HEK293T (cell line): ENCODE data around the gene DNAI2.
"Not testable (repeated sequence)": the region's sequence is repeated elsewhere in the genome, so short reads cannot be mapped to it uniquely, and the experiment has no call there.

Experiments used
- CTCF ChIA-PET: fragments of 350-600 bp; formaldehyde crosslinking; extraction: SDS; loops from one replicate; lab custom pipeline; 2021; ENCODE audit warnings: antibody characterized with exemption, inconsistent platforms; lab: Yijun Ruan, JAX
- POLR2A ChIA-PET: fragments of 350-600 bp; formaldehyde crosslinking; extraction: SDS; loops from one replicate; lab custom pipeline; 2020; ENCODE audit warnings: antibody characterized with exemption, inconsistent platforms; lab: Yijun Ruan, JAX
- DNase-seq: peaks from one replicate; pipeline ENCODE4 v3.0.0; 2012; ENCODE audit warnings: mixed read lengths; ENCODE audit errors: extremely low spot score
- ARNT ChIP-seq: fragments of 450-650 bp; IDR thresholded peaks from 2 replicates; pipeline ENCODE4 v1.6.1; 2017; ENCODE audit warnings: mild to moderate bottlenecking
- BHLHE40 ChIP-seq: fragments of 450-650 bp; IDR thresholded peaks from 2 replicates; pipeline ENCODE4 v1.6.1; 2016; ENCODE audit warnings: mild to moderate bottlenecking, moderate library complexity, borderline replicate concordance
- CTBP1 ChIP-seq: fragments of 450-650 bp; IDR thresholded peaks from 2 replicates; pipeline ENCODE4 v1.6.1; 2016; ENCODE audit warnings: borderline replicate concordance
- ELF4 ChIP-seq: fragments of 450-650 bp; IDR thresholded peaks from 2 replicates; pipeline ENCODE4 v1.6.1; 2017; ENCODE audit warnings: antibody characterized with exemption
- FOXA1 ChIP-seq: fragments of 450-650 bp; IDR thresholded peaks from 2 replicates; pipeline ENCODE4 v1.6.1; 2016; ENCODE audit warnings: mild to moderate bottlenecking
- FOXK2 ChIP-seq: fragments of 450-650 bp; IDR thresholded peaks from 2 replicates; pipeline ENCODE4 v1.6.1; 2016; ENCODE audit warnings: mild to moderate bottlenecking
- FOXM1 ChIP-seq: fragments of 450-650 bp; IDR thresholded peaks from 2 replicates; pipeline ENCODE4 v1.6.1; 2017; ENCODE audit warnings: mild to moderate bottlenecking, borderline replicate concordance
- HDGF ChIP-seq: fragments of 450-650 bp; IDR thresholded peaks from 2 replicates; pipeline ENCODE4 v1.6.1; 2017; ENCODE audit warnings: antibody characterized with exemption, borderline replicate concordance
- L3MBTL2 ChIP-seq: fragments of 450-650 bp; conservative IDR thresholded peaks from 2 replicates; pipeline ENCODE4 v1.6.1; 2016; ENCODE audit warnings: mild to moderate bottlenecking
- LEF1 ChIP-seq: fragments of 450-650 bp; IDR thresholded peaks from 2 replicates; pipeline ENCODE4 v1.6.1; 2017; ENCODE audit warnings: mild to moderate bottlenecking, borderline replicate concordance
- NFRKB ChIP-seq: fragments of 450-650 bp; IDR thresholded peaks from 2 replicates; pipeline ENCODE4 v1.6.1; 2016; ENCODE audit warnings: mild to moderate bottlenecking, moderate library complexity
- SP1 ChIP-seq: fragments of 450-650 bp; IDR thresholded peaks from 2 replicates; pipeline ENCODE4 v1.6.1; 2017
- SUZ12 ChIP-seq: fragments of 450-650 bp; IDR thresholded peaks from 2 replicates; pipeline ENCODE4 v1.6.1; 2016; ENCODE audit warnings: mild to moderate bottlenecking
- TARDBP ChIP-seq: fragments of 450-650 bp; IDR thresholded peaks from 2 replicates; pipeline ENCODE4 v1.6.1; 2016
- ZNF384 ChIP-seq: fragments of 450-650 bp; IDR thresholded peaks from 2 replicates; pipeline ENCODE4 v1.6.1; 2016
- TF ChIP-seq, protein P1 (sequence below): fragments of 450-650 bp; IDR thresholded peaks from 2 replicates; pipeline ENCODE4 v1.6.1; 2016

Gene DNAI2

DNA sequence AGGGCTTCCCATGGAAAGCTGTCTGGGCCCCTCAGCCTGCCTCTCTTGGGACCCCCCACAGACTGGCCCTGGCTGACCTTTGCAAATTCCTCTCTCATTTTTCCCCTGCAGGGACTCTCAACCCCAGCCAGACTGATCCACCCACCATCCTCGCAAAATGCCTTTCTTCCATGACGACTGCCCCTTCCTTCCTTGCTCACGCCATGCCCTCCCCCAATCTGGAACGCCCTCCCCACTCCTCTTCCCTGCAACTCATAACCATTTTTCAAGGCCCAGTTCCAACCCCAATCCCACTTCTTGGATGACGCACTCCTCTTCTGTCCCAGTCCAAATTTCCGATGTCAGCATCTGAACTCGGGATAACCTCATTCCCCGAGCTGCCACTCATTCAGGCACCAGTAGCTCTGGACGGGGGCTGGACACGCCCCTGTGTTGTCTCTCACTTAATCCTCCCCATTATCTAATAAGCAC, 1.3 kb upstream of the DNAI2 start:
- CTCF ChIA-PET, result interaction anchor here (0.7 kb wide), 1 partner anchor 27 kb away, joined by 3 read pairs; no protein-coding TSS in a partner anchor
- POLR2A ChIA-PET, result no interaction called here
- TF ChIP-seq SUZ12, result no peak
- TF ChIP-seq ARNT, result no peak
- TF ChIP-seq, protein P1, sequence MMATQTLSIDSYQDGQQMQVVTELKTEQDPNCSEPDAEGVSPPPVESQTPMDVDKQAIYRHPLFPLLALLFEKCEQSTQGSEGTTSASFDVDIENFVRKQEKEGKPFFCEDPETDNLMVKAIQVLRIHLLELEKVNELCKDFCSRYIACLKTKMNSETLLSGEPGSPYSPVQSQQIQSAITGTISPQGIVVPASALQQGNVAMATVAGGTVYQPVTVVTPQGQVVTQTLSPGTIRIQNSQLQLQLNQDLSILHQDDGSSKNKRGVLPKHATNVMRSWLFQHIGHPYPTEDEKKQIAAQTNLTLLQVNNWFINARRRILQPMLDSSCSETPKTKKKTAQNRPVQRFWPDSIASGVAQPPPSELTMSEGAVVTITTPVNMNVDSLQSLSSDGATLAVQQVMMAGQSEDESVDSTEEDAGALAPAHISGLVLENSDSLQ, result peak; percentile 85
- no peak for TF ChIP-seq FOXA1
- no peak for TF ChIP-seq FOXM1
- DNase-seq, result no peak

DNA sequence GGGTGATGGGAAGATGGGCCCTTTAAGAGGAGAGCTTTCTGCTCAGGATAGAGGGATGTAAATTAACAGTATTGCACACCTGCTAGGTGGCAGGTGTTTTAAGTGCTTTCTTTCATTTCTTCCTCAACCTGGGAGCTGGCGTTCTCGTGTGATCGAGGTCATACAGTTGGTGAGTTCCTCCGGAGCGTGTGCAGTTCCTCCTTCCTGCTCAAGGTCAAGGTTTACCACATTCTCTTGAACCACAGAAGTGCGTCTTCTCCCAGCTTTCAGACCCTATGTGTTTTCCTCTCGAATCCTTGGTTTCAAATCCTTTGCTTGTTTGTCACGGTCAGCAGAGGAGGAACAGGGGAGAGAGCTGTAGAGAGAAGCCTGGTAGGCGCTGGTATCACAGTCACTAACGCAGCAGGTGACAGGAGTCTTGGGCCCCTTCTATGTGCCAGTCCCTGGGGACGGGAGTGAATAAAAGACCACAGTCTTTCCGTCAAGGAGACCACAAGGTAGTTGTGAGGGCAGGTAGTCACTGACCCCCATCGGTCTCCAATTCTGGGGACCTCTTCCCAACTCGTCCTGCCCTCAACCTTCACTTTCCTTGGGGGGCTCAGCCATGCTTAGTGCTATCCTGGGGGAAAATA, 791 bp downstream of the DNAI2 start:
- POLR2A ChIA-PET, result no interaction called here
- DNase-seq, result no peak
- CTCF ChIA-PET, result interaction anchor here (1.7 to 2.0 kb wide), 2 partner anchors 10 to 86 kb away, joined by 4 to 5 read pairs; partner anchors contain the start of gene BTBD17
- TF ChIP-seq FOXM1 (no peak), ARNT (no peak)

- no peak for DNase-seq
- ChIA-PET CTCF (interaction anchor here (1.7 kb wide), 1 partner anchor 85 kb away, joined by 4 read pairs; the partner anchor contains the start of gene BTBD17), POLR2A (interaction anchor here (1.2 kb wide), 1 partner anchor 72 kb away, joined by 3 read pairs; no protein-coding TSS in a partner anchor)
- no peak for TF ChIP-seq L3MBTL2
- TF ChIP-seq BHLHE40, result no peak
- TF ChIP-seq, protein P1, result no peak
- no peak for TF ChIP-seq ARNT
- TF ChIP-seq ZNF384, result no peak
- no peak for TF ChIP-seq TARDBP
- no peak for TF ChIP-seq FOXA1
- no peak for TF ChIP-seq NFRKB
- TF ChIP-seq ELF4, result no peak
- no peak for TF ChIP-seq FOXM1
- TF ChIP-seq SP1, result no peak
- no peak for TF ChIP-seq LEF1
- TF ChIP-seq HDGF, result no peak
- no peak for TF ChIP-seq SUZ12
- TF ChIP-seq CTBP1, result no peak
- TF ChIP-seq FOXK2, result no peak
These were observed 2.0 kb downstream of the DNAI2 start for GRCh38 chr17:74276051-74276476.

DNA sequence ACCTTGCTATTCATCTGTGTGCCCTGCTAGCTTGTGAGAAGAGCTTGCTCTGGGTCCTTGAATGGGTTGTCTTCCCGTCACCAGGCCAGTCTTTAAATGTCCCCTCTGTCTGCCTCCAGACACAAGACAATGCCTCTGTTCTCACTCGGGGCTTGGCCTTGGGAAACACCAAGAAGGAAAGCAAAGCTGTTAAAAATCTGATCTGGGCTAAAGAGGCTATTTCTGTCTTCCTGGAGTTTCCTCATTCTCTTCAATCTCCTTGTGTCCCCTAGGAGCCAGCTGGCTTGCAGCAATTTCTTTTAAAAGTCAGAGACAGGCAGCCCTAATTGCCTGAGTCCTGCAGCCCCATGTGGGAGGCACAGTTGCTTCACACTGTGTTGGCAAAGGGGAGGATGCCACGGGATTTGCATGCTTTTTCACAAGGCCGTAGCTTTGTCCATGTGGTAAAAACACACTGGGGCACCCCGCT, 2.5 kb downstream of the DNAI2 start:
- ChIA-PET CTCF (no interaction called here), POLR2A (interaction anchor here (1.2 kb wide), 1 partner anchor 73 kb away, joined by 3 read pairs; no protein-coding TSS in a partner anchor)
- TF ChIP-seq LEF1 (no peak), BHLHE40 (no peak), TARDBP (no peak)
- DNase-seq, result no peak

- no peak for TF ChIP-seq BHLHE40
- TF ChIP-seq ZNF384, result no peak
- no peak for TF ChIP-seq FOXK2
- TF ChIP-seq FOXM1, result no peak
- TF ChIP-seq LEF1, result no peak
- no peak for TF ChIP-seq ARNT
- no peak for TF ChIP-seq NFRKB
- TF ChIP-seq TARDBP, result no peak
- TF ChIP-seq ELF4, result no peak
- no peak for TF ChIP-seq HDGF
- no peak for TF ChIP-seq CTBP1
- TF ChIP-seq SUZ12, result no peak
- TF ChIP-seq FOXA1, result no peak
- TF ChIP-seq, protein P1, result no peak
- no peak for TF ChIP-seq L3MBTL2
- TF ChIP-seq SP1, result no peak
- POLR2A ChIA-PET, result no interaction called here
- DNase-seq, result no peak
- CTCF ChIA-PET, result no interaction called here
These were observed 3.9 kb downstream of the DNAI2 start for GRCh38 chr17:74277935-74278334.

DNA sequence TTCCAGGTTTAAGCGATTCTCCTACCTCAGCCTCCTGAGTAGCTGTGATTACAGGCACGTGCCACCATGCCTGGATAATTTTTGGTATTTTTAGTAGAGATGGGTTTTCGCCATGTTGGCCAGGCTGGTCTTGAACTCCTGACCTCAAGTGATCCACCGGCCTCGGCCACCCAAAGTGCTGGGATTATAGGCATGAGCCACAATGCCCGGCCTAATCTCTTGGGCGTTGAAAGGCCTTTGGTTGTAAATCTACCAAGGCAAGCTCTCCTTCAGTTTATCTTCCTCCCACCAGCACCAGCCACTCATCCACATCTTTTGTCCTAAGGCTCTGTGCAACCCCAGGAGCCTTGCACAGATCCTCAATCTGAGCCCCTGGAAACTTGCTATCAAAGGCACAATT, 5.6 kb downstream of the DNAI2 start:
- CTCF ChIA-PET, result interaction anchor here (0.6 to 0.7 kb wide), 2 partner anchors 205 to 220 kb away, joined by 3 to 10 read pairs; no protein-coding TSS in a partner anchor
- DNase-seq, POLR2A ChIA-PET: not testable (repeated sequence)

DNA sequence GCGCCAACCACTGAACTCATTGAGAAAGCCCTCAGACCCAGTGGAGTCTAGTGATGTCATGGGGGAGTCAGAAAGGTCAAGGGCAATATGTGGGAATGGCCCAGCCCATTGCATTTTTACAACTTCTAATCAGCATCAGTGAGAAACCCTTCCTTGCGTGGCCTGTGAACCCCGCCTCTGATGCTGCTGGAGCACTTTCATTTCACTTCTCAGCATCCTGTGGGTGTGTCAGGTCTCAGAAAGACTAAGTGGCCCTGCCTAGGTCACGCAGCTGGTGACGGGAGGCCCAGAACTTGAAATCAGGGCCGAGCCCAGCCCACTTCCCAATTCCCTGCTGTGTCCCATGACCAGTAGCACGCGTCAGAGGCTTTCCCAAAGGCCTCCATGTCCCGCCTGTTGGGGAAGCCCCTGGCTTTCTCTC, 6.1 kb downstream of the DNAI2 start:
- no peak for TF ChIP-seq FOXK2
- TF ChIP-seq FOXA1, result no peak
- no peak for TF ChIP-seq NFRKB
- no peak for TF ChIP-seq ZNF384
- TF ChIP-seq, protein P1, result no peak
- no peak for TF ChIP-seq BHLHE40
- TF ChIP-seq SP1, result no peak
- no peak for TF ChIP-seq ELF4
- TF ChIP-seq SUZ12, result no peak
- TF ChIP-seq FOXM1, result no peak
- no peak for TF ChIP-seq TARDBP
- TF ChIP-seq LEF1, result no peak
- no peak for TF ChIP-seq L3MBTL2
- no peak for DNase-seq
- CTCF ChIA-PET, result interaction anchor here (0.6 to 0.7 kb wide), 2 partner anchors 205 to 220 kb away, joined by 3 to 10 read pairs; no protein-coding TSS in a partner anchor
- POLR2A ChIA-PET, result no interaction called here
